Adrenal gland (tissue), 12 donors: ENCODE measurements around the gene RPL35. TPM values are rescaled to one million over a fixed set of nuclear protein-coding genes. Genes with fewer than 3 reads are reported as not detected.

ENCODE experiments used
- DNase-seq, 7 donors: peaks; one replicate each; pipeline ENCODE4 v3.0.0-alpha.2; 2019 to 2020
- H3K27ac ChIP-seq, 5 donors: fragments of 200-600 bp; sonication (generic) in 4 of 5; 1 replicate in 3 of 5; 2 replicates in 2 of 5; pipeline versions ENCODE4 v1.5.1 to v1.8.0; 2016 to 2020; ENCODE audit warnings: mild to moderate bottlenecking in 1 of 5
- H3K27me3 ChIP-seq: fragments of 200-600 bp; 2 replicates; pipeline ENCODE4 v1.8.0; 2021
- H3K36me3 ChIP-seq, 2 donors: fragments of 200-600 bp; replicated peaks in 1 of 2; 1 replicate in 1 of 2; 2 replicates in 1 of 2; pipeline versions ENCODE4 v1.5.1 to v1.8.0; 2018 to 2022
- H3K4me1 ChIP-seq, 2 donors: fragments of 200-600 bp; replicated peaks in 1 of 2; 1 replicate in 1 of 2; 2 replicates in 1 of 2; pipeline versions ENCODE4 v1.5.1 to v1.8.0; 2018 to 2021
- H3K4me3 ChIP-seq, 4 donors: fragments of 200-600 bp; sonication (generic) in 3 of 4; one replicate each; pipeline ENCODE4 v1.5.1; 2016 to 2018
- H3K9me3 ChIP-seq, 3 donors: fragments of 200-600 bp; sonication (generic) in 1 of 3; replicated peaks in 1 of 3; 1 replicate in 2 of 3; 2 replicates in 1 of 3; pipeline versions ENCODE4 v1.5.1 to v1.8.0; 2016 to 2021
- CTCF ChIP-seq, 6 experiments: fragments of 450-650 bp in 4 of 6; fragments of 200-600 bp in 2 of 6; sonication (generic) in 1 of 6; IDR thresholded peaks; 1 replicate in 5 of 6; 2 replicates in 1 of 6; pipeline versions ENCODE4 v1.5.1 to v1.8.0; 2016 to 2021; ENCODE audit warnings: antibody characterized with exemption in 6 of 6, mild to moderate bottlenecking in 2 of 6, moderate library complexity in 1 of 6
- POLR2A ChIP-seq, 2 donors: fragments of 450-650 bp; IDR thresholded peaks; one replicate each; pipeline ENCODE4 v1.6.1; 2017; ENCODE audit warnings: antibody characterized with exemption in 2 of 2, mild to moderate bottlenecking in 2 of 2, moderate library complexity in 1 of 2
- WGBS, 4 donors: extraction: QIAGEN DNeasy Blood & Tissue Kit in 2 of 4; methylation state at CpG; one replicate each; pipeline versions ENCODE4 v1.1.5 to v1.1.7; 2013 to 2017; 5-methylcytosine and 5-hydroxymethylcytosine counted together
- intact Hi-C, 2 donors: fragments of 100-400 bp; cut with DNase I; formaldehyde crosslinking; loops; one replicate each; pipeline versions ENCODE4 v1.14.1 to v1.15.0; 2022 to 2023
- polyA plus RNA-seq, 3 donors: library from polyadenylated mRNA; stranded (reverse); fragments of 200-250 nt in 2 of 3; fragments of 350-450 nt in 1 of 3; fragmentation: Illumina TruSeq in 1 of 3; extraction: RNeasy Lipid Tissue Mini Kit (QIAGEN cat#74804) in 1 of 3; gene quantifications; one replicate each; pipeline ENCODE4 v1.2.3, GENCODE V29; 2013 to 2014
- total RNA-seq, 9 donors: library from RNA; depleted of rRNA in 4 of 9; stranded (reverse); fragments of >200 nt in 4 of 9; fragments of 120-200 nt in 1 of 9; fragmentation: NEBNext Ultra II Directional in 1 of 9; extraction: Animal tissue kit (Norgen Biotek cat#: 25700) in 1 of 9; gene quantifications; one replicate each; pipeline versions ENCODE4 v1.1.0 to v1.2.4, GENCODE V29; 2013 to 2023
- donor health status: healthy with polysubstance abuse.
- donor health status: Bipolar disorder and iron deficiency.
- donor health status: DM: yes; HTN: yes; CAD: no.
- donor health status: DM: no; HTN: no; CAD: no.
- donor health status: DM: no; HTN: no; CAD: no.
- donor health status: DM: yes; HTN: yes; CAD: no.

RPL35 gene
- total and polyA plus RNA-seq, 12 donors, result 884 to 4,952 (median 1,541) TPM

DNA sequence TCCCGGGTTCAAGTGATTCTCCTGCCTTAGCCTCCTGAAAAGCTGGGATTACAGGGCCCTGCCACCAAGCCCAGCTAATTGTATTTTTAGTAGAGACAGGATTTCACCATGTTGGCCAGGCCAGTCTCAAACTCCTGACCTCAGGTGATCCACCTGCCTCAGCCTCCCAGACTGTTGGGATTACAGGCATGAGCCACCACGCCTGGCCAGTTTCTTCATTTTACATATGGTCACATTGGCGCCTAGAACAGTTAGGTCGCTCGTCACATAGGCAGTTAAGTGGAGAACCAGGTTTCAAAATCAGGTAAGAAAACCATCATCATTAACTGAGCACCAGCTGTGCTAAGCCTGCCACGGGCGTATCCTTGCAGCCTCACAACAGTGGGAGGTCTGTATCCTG, 48.7 kb downstream of the RPL35 start:
- no peak for DNase-seq
- WGBS, 4 donors, result 86 to 94% (median 91%) methylated on average over 7 of the region's 7 CpGs
- Histone ChIP-seq H3K36me3 (no peaks in the 10 kb centered on the region), H3K4me3 (no peak overlapping the region), H3K9me3 (no peaks in the 10 kb centered on the region), H3K4me1 (no peaks in the 10 kb centered on the region), H3K27ac (no peak overlapping the region), H3K27me3 (no peaks in the 10 kb centered on the region)
- TF ChIP-seq POLR2A (IDR thresholded peaks at IDR 0.05) (no peak), CTCF (IDR thresholded peaks at IDR 0.05) (no peak)
- intact Hi-C loops, result no loop called here

- 66 to 77% (median 71%) methylated on average over 6 of the region's 6 CpGs for WGBS, 4 donors
- H3K9me3 ChIP-seq, result no peaks in the 10 kb centered on the region
- no peaks in the 10 kb centered on the region for H3K27me3 ChIP-seq
- intact Hi-C loops, result no loop called here
- no peak for TF ChIP-seq POLR2A (IDR thresholded peaks at IDR 0.05)
- TF ChIP-seq CTCF (IDR thresholded peaks at IDR 0.05), result no peak
- no peak for DNase-seq
- H3K4me3 ChIP-seq, result no peak overlapping the region
- H3K36me3 ChIP-seq, result no peaks in the 10 kb centered on the region
- peak overlapping the region in 1 of 5 donors; percentile 52 for H3K27ac ChIP-seq
- H3K4me1 ChIP-seq, result no peaks in the 10 kb centered on the region
These were observed 49.3 kb downstream of the RPL35 start for GRCh38 chr9:124812441-124812876.

DNA sequence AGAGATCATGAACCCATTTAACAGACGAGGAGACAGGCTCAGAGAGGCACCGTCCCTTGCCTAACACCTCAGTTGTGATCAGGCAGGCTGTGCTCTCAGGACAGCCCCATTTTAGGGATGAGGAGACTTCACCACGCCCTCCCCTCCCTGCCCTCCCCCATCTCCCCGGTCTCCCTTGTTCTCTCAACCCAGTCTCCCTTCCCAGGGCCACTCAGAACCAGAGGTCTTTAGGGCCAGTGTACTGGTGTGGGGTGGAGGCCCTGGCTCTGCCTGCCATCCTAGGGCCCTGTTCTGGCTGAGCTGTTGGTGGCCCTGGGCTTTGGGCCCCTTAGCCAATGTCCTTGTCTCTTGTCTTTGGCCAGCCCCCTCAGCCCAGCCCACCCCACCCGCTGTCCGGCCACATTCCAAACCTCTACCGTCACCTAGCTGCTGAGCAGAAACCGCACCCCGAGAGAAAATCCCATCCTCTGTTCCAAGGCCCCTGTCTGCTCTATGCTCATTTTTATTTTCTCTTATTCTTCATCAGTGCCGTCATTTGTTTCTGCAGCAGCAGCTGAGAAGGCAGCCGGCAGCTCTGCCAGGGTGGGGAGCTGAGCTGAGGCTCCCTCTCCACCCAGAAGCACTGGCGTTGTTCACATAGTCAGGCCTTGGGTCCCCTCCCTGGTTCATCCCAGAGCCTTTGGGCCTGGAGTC, 50.9 kb downstream of the RPL35 start:
- Histone ChIP-seq H3K9me3 (no peaks in the 10 kb centered on the region), H3K4me1 (no peaks in the 10 kb centered on the region), H3K36me3 (no peaks in the 10 kb centered on the region), H3K27me3 (no peaks in the 10 kb centered on the region), H3K4me3 (no peak overlapping the region), H3K27ac (peak overlapping the region in 1 of 5 donors; percentile 52)
- TF ChIP-seq POLR2A (IDR thresholded peaks at IDR 0.05), result no peak
- no peak for TF ChIP-seq CTCF (IDR thresholded peaks at IDR 0.05)
- no peak for DNase-seq
- intact Hi-C loops, result no loop called here
- WGBS, 4 donors, result 68 to 76% (median 74%) methylated on average over 11 to 12 of the region's 12 CpGs

DNA sequence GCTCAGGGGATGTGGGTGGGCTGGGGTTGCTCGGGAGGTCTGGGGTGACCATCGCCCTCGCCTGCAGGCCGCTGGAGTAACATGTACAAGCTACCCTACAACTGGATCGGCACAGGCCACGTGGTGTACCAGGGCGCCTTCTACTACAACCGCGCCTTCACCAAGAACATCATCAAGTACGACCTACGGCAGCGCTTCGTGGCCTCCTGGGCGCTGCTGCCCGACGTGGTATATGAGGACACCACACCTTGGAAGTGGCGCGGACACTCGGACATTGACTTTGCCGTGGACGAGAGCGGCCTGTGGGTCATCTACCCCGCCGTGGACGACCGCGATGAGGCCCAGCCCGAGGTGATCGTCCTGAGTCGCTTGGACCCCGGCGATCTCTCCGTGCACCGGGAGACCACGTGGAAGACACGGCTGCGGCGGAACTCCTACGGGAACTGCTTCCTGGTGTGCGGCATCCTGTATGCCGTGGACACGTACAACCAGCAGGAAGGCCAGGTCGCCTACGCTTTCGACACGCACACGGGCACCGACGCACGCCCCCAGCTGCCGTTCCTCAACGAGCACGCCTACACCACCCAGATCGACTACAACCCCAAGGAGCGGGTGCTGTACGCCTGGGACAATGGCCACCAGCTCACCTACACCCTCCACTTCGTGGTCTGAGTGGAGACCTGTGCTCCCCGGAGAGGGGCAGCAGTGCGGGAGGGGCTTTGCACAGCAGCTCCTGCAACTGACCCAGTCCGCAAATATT, 51.8 kb downstream of the RPL35 start:
- Histone ChIP-seq H3K4me1 (no peaks in the 10 kb centered on the region), H3K9me3 (no peaks in the 10 kb centered on the region), H3K4me3 (no peak overlapping the region), H3K27ac (peak overlapping the region in 1 of 5 donors; percentile 52), H3K27me3 (no peaks in the 10 kb centered on the region), H3K36me3 (no peaks in the 10 kb centered on the region)
- TF ChIP-seq POLR2A (IDR thresholded peaks at IDR 0.05), result no peak
- 94 to 98% (median 96%) methylated on average over 9 to 60 of the region's 60 CpGs for WGBS, 4 donors
- DNase-seq, result no peak
- intact Hi-C loops, result no loop called here
